HT1080 (cell line): ENCODE data around the gene OR6A2. TPM values are rescaled to one million over a fixed set of nuclear protein-coding genes. Genes with fewer than 3 reads are reported as not detected.
"Not testable (repeated sequence)": the region's sequence is repeated elsewhere in the genome, so short reads cannot be mapped to it uniquely, and the experiment has no call there.

Experiments
- DNase-seq: peaks from one replicate; pipeline ENCODE4 v3.0.0-alpha.2; 2015; ENCODE audit warnings: low read depth
- polyA plus RNA-seq, 2 experiments: library from polyadenylated mRNA; depleted of rRNA; stranded (reverse); fragments of >200 nt; gene quantifications; 2 replicates each; pipeline ENCODE4 v1.2.3, GENCODE V29; 2015
- total RNA-seq: library from RNA; depleted of rRNA; stranded (reverse); fragments of >200 nt; shearing (Covaris generic); gene quantifications from 2 replicates; pipeline ENCODE4 v1.2.3, GENCODE V29; 2014; rRNA removed

OR6A2 gene
- total RNA-seq = not detected in 2 replicates
- not detected in 2 replicates for polyA plus RNA-seq (2015; cell fraction: cytosol; rRNA removed)
- polyA plus RNA-seq (2015; cell fraction: nucleus; rRNA removed) = not detected in 2 replicates

DNA sequence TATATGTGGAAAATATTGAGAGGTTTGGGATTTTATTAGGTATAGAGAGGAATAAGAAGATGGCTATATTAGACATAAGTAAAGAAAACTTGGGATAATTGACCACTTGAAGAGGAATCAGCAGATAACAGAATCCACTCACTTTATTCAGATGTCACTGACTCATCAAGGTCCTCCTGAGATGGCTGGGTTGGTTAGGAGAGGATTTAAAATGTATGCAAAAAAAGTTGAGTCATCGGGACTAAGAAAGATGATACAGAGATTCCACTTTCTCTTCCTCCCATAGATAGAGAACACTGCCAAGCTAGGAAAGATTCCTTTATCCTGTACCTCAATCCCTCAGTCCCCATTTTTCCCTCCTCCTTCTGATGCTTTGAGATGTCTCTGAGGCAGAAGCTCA is at the start of gene OR6A2:
Gene OR6A2 (minus strand): TSS at position 288 of the 400 bp plus-strand sequence. CDS start 3,981 bp downstream, outside the sequence.
- DNase-seq = peak; percentile 50

DNA sequence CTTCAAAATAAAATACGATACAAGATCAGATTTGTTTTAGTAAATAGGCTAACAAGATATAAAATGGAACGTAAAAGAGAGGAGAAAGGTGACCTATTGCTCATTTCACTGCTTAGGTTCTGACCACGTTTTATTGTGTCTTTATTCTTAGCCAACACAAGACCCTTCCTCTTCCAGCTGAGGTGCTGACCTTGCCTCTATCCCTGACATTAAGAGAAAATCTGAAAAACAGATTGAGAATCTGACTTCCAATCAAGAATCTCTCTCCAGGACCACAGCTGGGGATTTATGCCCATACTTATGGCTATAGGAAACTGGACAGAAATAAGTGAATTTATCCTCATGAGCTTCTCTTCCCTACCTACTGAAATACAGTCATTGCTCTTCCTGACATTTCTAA is 45.9 kb upstream of the OR6A2 start, which contains the start of gene OR10A5:
Gene OR10A5 (plus strand): TSS at position 301 of the 400 bp plus-strand sequence. CDS start 0 bp downstream, at position 301.
- DNase-seq = no peak

DNA sequence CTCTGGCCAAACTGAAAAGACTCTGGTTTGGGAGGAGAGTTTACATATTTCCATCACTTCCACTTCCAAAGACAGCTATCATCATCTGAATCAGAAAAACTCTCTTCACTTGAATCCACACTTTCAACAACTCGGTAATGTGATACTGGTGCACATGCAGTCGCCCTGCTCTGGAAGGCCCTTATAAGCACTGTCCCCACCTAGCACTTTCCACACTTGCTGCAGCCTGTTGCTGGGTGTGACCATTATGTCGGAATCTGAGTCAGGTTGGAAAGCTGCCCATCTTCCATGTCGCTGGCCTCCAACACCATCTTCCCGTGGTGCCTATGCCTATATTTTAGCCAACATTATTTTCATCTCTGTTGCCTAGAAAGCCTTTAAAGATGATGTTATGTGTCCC is 44.9 kb upstream of the OR6A2 start:
- no peak for DNase-seq

DNA sequence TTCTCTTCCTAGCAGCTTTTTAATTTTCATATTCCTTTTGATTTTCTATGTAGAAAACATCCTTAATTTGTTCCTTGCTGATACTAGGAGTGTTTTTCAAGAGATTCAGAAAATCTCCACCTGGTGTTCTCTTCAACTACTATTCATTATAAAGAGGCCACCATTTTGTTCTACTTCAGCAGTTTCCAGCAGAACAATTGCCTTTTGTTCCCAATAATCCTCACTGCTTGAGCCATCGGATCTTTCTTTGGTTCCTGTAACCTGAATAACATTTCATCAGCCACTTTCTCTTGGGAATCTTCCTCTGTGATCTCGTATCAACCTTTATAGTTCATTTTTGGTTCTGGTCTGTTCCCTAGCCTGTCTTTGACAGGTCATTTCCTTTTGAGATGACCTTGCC is 44.2 kb upstream of the OR6A2 start:
- no peak for DNase-seq

DNA sequence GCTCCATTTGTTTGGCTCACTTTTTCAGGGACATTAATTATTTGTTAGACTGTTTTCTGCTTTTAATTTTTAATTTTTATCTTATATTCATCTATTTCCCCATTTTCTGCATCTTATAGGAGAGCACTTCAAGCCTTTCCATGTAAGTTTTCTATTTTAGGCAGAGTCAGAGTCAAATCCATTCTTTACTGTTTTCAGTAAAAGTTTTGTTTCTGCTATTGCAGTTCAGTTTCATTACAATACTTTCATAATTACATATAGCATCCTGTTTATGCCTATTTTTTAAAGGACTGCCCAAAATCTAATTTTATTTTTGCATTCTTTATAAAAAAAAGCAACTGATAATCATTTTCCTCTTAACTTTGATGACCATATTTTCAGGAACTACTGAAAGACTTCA is 42.2 kb upstream of the OR6A2 start:
- no peak for DNase-seq

DNA sequence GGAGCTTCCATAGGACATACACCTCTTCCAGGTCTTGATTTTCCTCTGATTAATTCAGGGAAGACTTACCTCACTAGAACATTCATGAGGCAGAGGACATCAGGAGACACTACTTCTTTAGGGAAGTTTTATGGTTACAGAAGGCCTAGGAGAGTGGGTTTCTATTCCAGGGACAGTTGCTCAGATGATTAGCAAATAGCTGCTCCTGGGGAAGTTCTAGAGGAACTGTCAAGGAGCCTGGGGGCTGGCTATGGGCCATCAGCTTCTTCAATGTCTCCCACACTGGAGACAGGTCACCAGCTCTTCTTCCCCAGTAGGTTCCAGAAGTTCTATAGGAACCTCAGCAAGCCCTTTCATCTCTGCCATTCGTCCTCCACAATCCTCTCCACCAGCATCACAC is 34.5 kb upstream of the OR6A2 start:
- DNase-seq = no peak

DNA sequence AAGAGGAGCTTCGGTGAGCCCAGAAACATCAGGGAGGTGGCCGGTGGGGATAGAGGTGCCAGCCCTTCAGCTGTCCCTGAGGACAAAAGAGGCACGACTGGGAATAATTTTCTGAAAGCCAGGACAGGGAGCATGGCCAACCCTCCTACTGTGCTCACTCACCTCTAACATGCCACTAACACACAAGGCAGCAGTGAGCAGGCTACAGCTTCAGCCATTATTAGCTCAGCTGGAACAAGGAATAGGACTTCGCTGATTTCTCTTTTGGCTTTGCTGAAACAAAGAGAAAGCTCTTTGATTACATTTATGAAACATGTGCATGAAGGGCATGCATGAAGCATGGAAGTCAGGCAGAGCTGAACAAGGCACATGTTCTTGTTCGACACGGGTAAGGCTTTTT is 33.9 kb upstream of the OR6A2 start:
- DNase-seq = no peak

DNA sequence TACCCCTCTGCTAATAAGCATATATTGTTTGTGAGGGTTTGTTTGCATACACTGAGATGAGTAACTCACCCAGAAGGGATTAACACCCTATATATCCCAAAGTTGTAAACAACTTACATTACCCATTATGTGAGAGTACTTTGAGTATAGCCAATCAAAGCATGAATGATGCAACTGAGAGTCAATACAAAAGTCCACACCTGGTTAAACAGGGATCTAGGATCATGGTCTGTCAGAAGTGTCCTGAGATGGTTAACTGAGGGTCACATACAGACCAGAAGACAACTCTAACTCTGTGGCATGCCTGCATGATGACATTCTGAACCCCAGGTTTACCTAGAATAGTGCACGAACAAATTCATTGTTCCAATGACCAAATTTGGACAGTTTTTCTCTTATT is 28.6 kb upstream of the OR6A2 start:
- DNase-seq = no peak

DNA sequence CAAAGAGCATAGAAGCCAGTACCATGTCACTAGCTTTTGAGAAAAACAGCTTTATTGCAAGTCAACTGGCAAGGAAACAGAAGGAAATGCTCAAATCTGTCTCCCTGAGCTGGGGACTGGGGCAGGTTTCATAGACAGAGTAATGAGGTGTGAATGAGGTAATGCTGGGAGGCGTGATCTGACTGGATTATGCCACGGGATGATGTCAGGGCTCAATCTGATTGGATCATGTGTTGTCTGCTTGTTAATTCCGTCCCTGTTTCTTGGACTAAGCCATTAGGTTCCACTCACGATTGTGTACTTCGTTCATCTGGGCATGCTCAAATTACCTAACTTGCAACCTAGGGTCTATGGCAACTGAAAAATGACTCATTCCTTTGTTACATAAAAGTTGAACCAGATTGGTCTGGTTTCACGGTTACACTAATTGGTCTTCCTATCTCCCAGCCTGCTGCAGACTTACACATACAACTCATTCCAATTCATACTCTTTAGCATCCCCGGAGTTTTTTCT is 25.8 kb upstream of the OR6A2 start:
- peak; percentile 49 for DNase-seq

DNA sequence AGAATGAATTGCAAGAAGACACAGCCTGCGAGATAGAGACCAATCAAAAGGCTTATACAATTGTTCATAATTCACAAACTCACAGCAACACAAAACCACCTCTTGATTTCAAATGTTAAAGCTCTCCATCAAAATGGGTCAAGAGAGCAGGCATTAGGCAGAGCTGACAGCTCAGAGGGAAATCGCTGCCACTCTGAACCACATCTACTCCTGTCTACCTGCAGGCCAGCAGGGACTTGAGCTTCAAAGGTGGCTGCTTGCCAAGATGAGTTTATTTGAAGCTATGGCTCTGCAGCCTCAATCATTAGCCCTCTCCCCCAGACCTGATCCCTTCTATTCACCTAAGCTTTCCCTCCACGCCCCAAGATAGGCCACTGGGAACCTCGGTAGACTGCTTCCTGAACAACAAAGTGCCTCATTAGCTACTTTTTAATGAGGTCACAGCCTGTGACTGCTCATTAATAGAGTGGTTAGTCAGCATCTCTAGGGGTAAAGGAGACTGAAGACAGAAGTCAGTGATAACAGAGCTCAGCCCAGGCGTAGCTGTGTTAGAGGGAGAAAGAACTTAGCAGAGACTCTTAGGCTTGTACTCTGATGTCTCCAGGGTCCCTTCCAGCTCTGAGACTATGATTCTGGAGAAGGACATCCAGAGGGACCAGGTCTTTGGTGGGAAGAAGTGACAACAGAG is 24.8 kb upstream of the OR6A2 start:
- no peak for DNase-seq

DNA sequence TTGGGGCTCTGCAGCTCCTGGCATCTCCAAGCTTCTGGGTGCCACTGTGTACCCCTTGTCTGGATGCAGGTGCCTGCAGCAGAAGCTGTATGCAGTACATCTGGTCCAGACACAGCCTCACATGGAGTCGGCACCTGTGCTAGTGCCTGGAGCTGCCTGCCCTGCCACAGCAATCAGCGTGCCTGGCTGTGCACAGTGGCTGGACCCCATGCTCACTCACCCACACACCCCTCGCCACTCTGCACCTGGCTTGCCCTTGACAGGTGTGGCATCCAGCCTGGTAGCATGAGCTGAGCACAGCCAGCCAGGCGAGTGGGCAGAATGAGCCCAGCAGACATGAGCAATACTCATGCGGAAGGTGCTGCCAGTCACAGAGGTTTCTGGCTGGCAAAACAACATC is 19.5 kb upstream of the OR6A2 start:
- DNase-seq = no peak

DNA sequence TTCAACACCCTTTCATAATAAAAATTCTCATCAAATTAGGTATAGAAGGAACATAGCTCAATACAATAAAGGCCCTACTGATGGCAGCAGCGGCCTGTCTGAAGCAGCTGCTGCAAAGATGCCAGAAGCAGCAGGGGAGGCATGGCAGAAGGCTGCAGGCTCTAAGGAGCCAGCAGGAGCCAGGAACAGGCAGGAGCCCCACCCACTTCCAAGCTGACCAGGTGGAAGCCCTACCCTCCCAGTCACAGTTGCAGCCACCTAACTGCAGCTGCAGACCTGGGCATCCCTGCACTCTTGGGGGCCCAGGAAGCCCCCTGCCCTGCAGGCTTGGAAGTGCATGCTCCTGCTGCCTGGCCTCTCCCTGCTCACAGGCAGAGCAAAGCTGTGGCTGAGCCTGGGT is 18.2 kb upstream of the OR6A2 start:
- no peak for DNase-seq

DNA sequence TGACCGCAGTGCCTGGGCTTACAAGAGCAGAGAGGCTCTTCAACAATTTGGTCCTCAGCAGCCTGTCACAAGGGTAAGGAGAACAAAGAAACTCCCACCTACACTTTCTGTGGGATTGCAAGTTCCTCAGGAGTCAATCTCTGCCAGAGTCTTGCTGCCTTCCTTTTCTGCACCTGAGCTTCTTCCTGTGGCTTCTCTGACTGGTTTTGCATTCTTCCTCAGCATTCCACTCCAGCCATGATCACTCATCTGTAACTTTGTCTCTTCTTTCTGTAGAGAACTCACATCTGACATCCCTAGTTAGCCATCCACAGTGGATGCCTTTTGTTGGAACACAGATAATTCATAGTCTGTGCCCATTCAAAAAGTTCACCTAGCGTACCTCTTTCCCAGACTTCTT is 14.2 kb upstream of the OR6A2 start:
- no peak for DNase-seq

DNA sequence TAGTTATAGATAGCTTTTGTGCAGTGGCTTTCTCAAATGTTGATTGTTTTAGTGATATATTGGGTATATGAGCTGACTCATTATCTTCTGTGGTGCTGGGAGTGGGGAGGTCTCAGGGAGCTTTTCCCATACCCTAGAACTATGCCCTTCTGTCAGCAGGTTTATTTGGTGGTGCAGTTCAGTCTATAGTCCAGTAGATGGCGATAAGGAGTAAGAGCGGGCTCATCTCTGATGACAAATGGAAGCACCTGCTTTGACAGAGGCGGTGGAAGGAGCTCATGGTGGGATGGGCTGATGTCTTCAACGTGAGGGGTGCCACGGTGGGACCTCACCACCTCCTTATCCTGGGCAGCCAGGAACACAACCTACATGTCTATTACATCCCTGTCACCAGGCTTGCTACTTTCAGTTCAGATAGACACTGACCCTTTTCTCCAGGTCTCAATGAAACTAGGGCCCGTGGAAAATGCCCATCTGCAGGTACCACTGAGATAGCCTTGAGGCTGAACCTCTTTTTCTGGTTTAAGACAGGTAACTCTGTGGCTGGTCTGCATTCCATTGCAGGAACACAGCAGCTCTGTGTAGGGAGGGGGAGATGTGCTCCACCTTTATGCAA is 13.0 kb upstream of the OR6A2 start:
- peak; percentile 44 for DNase-seq

DNA sequence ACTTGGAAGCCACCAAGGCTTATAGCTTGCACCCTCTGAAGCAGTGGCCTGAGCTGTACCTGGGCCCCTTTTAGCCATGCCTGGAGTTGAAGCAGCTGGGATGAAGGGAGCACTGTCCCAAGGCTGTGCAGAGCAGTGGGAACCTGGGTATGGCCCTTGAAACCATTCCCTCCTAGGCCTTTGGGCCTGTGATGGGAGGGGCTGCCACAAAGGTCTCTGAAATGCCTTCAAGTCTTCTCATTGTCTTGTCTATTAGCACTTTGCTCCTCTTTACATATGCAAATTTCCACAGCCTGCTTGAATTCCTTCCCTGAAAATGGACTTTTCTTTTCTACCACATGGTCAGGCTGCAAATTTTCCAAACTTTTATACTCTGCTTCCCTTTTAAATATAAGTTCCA is 1.6 kb upstream of the OR6A2 start:
- DNase-seq = not testable (repeated sequence)

DNA sequence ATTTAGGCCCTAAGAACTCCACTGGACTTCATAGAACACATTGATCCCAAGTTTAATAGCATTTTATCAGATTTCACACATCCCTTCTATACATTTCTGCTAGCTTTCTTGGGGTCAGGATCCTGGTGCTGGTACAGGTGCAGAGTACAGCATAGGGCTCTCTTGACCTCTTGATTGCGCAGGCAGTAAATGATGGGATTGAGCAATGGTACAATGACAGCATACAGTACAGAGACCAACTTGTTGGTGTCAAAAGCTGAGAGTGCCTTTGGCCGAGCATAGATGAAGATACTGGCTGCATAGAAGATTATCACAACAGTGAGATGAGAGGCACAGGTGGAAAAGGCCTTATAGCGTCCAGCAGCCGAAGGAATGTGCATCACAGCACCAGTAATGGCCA is 4.8 kb downstream of the OR6A2 start:
- no peak for DNase-seq

DNA sequence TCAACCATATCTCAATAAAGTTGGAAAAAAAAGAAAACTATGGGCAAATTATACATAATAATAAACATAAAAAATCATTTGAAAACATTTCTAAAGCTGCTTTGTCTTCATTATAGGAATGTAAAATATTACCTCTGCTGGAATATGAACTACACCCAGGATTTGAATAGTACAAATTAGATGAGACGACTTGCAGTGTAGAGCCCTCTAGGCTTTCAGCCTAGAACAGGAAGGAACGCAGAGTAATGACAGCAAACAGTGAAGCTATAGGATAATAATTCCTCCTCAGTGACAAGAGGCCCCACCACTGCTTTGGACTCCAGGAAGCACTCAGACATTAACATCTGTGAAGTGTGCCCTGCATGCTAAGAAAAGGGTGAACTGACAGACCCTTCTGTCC is 8.9 kb downstream of the OR6A2 start:
- DNase-seq = no peak

DNA sequence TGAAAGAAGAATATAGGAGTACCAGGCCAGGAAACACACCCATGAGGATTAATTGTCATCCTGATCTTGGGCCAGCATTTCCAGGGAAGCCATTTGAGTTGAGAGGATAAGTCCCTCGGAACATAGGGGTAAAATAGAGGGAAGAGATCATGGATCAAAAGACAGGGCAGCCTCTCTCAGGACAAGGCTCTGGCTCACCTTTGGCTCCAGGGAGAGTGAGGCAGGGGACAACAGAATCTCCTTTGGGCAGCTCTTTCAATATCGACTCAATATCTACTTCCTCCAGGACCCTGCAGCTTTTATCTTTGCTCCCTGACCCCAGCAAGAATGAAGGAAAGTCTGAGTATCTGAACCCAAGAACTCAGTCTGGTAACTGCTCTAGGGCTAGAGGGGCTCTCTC is 16.8 kb downstream of the OR6A2 start, which contains the start of gene OR2AG1:
Gene OR2AG1 (plus strand): TSS at position 301 of the 400 bp plus-strand sequence. CDS start 2,018 bp downstream, outside the sequence.
- DNase-seq = no peak

DNA sequence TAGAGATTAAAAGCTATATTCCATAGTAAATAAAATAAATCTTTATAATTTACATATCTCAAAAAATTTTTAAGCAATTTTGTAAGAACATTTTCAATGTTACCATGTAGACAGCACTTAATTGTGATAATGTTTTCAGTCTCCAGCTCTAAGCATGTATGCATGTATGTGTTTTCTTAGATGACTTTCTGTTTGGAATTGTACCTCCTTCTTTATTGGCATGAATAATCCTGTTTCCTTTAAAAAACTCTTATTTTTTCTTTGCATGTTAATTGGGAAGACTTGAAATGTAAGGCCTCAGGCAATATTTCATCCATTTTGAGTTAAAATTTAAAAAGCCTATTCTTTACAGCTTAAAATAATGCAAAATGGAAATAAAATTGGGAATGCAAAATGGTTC is 18.7 kb downstream of the OR6A2 start:
- DNase-seq = no peak

DNA sequence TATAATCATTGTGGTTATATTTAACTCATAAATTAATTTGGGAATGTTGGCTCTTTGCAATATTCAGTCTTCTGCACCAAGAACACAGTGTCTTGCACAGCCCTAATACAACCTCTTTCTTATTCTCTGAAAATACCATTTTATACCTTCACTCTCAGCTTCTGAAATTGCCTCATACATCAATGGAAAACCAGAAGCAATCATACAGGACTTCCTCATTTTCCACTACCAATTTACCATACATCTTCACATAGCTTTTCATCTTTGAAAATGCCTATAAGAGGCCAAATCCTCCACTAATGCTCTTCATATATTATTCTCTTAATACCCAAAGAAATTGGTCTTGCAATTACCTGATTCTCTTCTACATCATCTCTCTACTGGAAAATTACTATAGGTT is 21.0 kb downstream of the OR6A2 start:
- no peak for DNase-seq

DNA sequence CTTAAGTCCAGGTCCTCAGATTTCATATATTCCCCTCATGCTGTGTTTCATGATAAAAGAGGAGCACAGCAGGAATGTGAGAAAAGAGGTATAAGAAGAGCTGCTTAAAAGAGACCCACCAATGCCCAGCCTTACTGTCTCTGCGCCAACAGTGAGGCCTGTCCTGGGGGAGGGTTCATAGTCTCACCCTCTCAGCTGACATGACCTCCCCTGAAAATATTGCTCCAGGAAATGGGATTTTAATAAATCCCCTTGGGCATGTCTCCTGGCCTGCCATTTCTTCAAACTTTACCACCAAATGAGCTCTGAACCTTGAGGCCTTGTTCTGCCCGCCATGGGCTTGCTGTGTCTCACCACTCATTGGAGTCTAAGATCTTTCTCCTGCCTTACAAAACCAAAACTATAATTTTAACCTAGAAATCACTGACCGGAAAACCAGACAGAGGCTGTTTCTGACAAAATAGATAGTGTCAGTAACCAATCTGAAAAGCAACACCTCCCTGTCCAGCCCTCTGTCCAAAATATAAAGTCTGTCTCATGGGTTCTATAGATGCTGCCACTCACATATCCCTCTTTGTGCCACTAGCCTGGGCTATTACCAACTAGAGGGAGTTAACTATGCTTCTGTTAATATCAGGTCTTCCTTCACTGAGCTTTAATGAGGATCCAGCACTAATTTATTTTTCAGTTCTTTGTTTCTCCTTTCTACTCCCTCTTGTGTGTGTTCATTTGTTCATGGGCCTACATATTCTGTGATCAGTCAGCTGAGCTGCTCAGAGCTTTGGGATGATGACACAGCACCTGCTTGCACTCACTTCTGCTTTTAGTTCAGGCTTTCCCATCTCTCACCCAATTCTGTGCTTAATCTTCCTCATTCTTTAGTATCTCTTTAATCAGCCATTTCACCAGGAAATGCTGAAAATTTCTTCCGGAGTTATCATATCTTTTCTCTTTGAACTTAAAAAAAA is 27.3 kb downstream of the OR6A2 start, which contains the start of gene OR2AG2:
Gene OR2AG2 (minus strand): TSS at position 51 of the 968 bp plus-strand sequence. CDS start 3,019 bp downstream, outside the sequence.
- no peak for DNase-seq
